Kidney epithelial cell (primary cell): Measurements from ENCODE around the gene CCM2L. TPM values are rescaled to one million over a fixed set of nuclear protein-coding genes. Genes with fewer than 3 reads are reported as not detected.

Experiments used
- DNase-seq: peaks from one replicate; pipeline ENCODE4 v3.0.0-alpha.2; 2010; ENCODE audit warnings: low read depth
- H3K27me3 ChIP-seq: 2 replicates; pipeline ENCODE4 v1.6.0; 2011; ENCODE audit warnings: low read length; ENCODE audit not compliant: control insufficient read depth, insufficient read depth
- H3K36me3 ChIP-seq: 2 replicates; pipeline ENCODE4 v1.5.1; 2011; ENCODE audit warnings: low read length; ENCODE audit not compliant: control insufficient read depth, insufficient read depth
- H3K4me3 ChIP-seq: 2 replicates; pipeline ENCODE4 v1.5.1; 2011; ENCODE audit warnings: low read depth, mild to moderate bottlenecking, control low read depth, low read length
- total RNA-seq: library from RNA; depleted of rRNA; stranded (reverse); fragments of >200 nt; gene quantifications from 2 replicates; pipeline ENCODE4 v1.2.3, GENCODE V29; 2015
- TF ChIP-seq, protein P1 (sequence below): IDR thresholded peaks from 2 replicates; pipeline ENCODE4 v1.5.1; 2011; ENCODE audit warnings: mild to moderate bottlenecking, moderate library complexity, low read length, control low read depth, inconsistent platforms; ENCODE audit not compliant: insufficient read depth, poor library complexity, severe bottlenecking

The CCM2L gene
- total RNA-seq, 1 donor from 2014 or later, result not detected

- H3K27me3 ChIP-seq, result peaks cover 20% of the 10 kb centered on the region
- TF ChIP-seq, protein P1, sequence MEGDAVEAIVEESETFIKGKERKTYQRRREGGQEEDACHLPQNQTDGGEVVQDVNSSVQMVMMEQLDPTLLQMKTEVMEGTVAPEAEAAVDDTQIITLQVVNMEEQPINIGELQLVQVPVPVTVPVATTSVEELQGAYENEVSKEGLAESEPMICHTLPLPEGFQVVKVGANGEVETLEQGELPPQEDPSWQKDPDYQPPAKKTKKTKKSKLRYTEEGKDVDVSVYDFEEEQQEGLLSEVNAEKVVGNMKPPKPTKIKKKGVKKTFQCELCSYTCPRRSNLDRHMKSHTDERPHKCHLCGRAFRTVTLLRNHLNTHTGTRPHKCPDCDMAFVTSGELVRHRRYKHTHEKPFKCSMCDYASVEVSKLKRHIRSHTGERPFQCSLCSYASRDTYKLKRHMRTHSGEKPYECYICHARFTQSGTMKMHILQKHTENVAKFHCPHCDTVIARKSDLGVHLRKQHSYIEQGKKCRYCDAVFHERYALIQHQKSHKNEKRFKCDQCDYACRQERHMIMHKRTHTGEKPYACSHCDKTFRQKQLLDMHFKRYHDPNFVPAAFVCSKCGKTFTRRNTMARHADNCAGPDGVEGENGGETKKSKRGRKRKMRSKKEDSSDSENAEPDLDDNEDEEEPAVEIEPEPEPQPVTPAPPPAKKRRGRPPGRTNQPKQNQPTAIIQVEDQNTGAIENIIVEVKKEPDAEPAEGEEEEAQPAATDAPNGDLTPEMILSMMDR, result no peak
- H3K4me3 ChIP-seq, result no peak overlapping the region
- DNase-seq, result no peak
- H3K36me3 ChIP-seq, result no peaks in the 10 kb centered on the region
Observed at GRCh38 chr20:31988430-31989015, 21.7 kb upstream of the CCM2L start.

GRCh38 chr20:31989030-31989645 lies 21.1 kb upstream of the CCM2L start:
- no peak for DNase-seq
- Histone ChIP-seq H3K36me3 (no peaks in the 10 kb centered on the region), H3K4me3 (no peak overlapping the region), H3K27me3 (peaks cover 25% of the 10 kb centered on the region)
- TF ChIP-seq, protein P1, result no peak

DNA sequence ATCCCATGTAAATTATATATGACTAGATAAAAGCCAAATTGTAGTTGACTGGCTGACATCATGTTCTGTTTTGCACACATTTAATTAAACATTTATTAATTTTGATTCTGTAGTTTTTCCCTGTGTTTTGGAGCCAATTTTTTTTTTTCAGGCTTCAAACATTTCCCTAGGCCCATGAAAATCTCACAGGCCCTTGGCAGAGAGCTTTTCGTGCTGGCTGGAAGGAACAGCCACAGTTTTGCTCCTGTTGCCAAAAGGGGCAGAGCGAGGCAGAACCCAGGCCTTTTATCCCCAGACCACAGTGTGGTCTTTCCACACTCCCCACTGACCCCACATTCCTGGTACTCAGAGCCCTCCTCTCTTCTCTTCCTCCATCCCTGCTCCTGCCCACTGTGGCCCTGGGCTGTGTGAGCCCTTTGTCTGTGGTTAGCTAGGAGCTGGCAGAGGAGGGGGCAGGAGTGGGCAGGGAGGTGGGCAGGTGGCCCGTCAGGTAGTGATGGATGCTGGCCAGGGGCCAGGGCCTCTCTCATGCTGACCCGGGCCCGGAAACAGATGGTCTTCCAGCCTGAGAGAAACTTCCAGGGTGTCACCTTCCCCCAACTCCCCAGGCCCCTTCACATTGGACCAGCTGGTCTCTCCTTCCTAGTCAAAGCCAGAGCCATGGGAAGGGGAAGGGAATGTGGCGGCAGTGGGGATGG lies 19.4 kb upstream of the CCM2L start:
- no peak for DNase-seq
- H3K36me3 ChIP-seq, result no peaks in the 10 kb centered on the region
- no peak overlapping the region for H3K4me3 ChIP-seq
- H3K27me3 ChIP-seq, result peaks cover 31% of the 10 kb centered on the region
- TF ChIP-seq, protein P1, result no peak

GRCh38 chr20:31991339-31991705 lies 18.9 kb upstream of the CCM2L start:
- Histone ChIP-seq H3K4me3 (no peak overlapping the region), H3K36me3 (no peaks in the 10 kb centered on the region), H3K27me3 (peaks cover 35% of the 10 kb centered on the region)
- TF ChIP-seq, protein P1, result no peak
- no peak for DNase-seq

GRCh38 chr20:31992086-31992485 lies 18.2 kb upstream of the CCM2L start:
- no peaks in the 10 kb centered on the region for H3K36me3 ChIP-seq
- no peak overlapping the region for H3K4me3 ChIP-seq
- H3K27me3 ChIP-seq, result peaks cover 35% of the 10 kb centered on the region
- no peak for DNase-seq
- TF ChIP-seq, protein P1, result no peak
